Osteocyte (in vitro differentiated cells): Measurements from ENCODE around the gene PLA1A. TPM values are rescaled to one million over a fixed set of nuclear protein-coding genes. Genes with fewer than 3 reads are reported as not detected.

ENCODE experiments used
- DNase-seq: peaks from one replicate; pipeline ENCODE4 v3.0.0; 2021; ENCODE audit warnings: mixed read lengths; ENCODE audit not compliant: unreplicated experiment; ENCODE audit errors: extremely low spot score
- H3K27ac Mint-ChIP-seq: one replicate; pipeline ENCODE4 v1.8.0; 2021; ENCODE audit warnings: mild to moderate bottlenecking, mixed read lengths; ENCODE audit not compliant: unreplicated experiment
- H3K27me3 Mint-ChIP-seq: one replicate; pipeline ENCODE4 v1.8.0; 2021; ENCODE audit warnings: mixed read lengths; ENCODE audit not compliant: unreplicated experiment
- H3K36me3 Mint-ChIP-seq: one replicate; pipeline ENCODE4 v1.8.0; 2021; ENCODE audit warnings: mixed read lengths; ENCODE audit not compliant: unreplicated experiment
- H3K4me1 Mint-ChIP-seq: one replicate; pipeline ENCODE4 v1.8.0; 2021; ENCODE audit warnings: mixed read lengths; ENCODE audit not compliant: unreplicated experiment
- H3K4me3 Mint-ChIP-seq: one replicate; pipeline ENCODE4 v1.8.0; 2021; ENCODE audit warnings: mild to moderate bottlenecking, moderate library complexity, mixed read lengths; ENCODE audit not compliant: unreplicated experiment
- H3K9me3 Mint-ChIP-seq: one replicate; pipeline ENCODE4 v1.8.0; 2021; ENCODE audit warnings: mixed read lengths; ENCODE audit not compliant: unreplicated experiment
- CTCF ChIP-seq: fragments of 200-600 bp; sonication (generic); IDR thresholded peaks from 2 replicates; pipeline ENCODE4 v1.5.0; 2021; ENCODE audit warnings: antibody characterized with exemption, mild to moderate bottlenecking, moderate library complexity
- total RNA-seq: library from RNA; stranded (reverse); gene quantifications from 2 replicates; pipeline ENCODE4 v1.2.1, GENCODE V29; 2021

The PLA1A gene
- total RNA-seq, 1 donor from 2014 or later: 0.86 TPM

DNA sequence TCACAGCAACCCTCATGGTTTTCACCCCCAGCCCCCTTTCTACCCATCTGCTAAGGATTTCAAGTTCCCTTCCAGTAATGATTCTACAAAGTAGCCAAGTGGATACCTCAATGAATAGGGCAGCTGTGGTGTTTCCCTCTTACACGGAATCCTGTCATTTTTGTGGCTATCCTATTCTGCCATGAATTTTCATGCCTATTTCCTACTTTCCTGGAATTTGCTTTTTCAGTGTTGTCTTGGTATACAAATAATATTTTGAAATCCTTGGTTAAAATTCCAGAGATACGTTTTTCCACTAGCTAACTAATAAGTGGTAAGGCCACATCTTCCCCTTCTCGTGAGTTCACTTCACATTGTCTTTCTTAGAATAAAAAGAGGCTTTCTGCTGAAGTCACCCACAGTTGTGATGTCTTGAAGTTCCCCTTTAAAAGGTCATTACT, 10.9 kb upstream of the PLA1A start:
- no peak overlapping the region for H3K4me3 Mint-ChIP-seq
- no peak for DNase-seq
- H3K36me3 Mint-ChIP-seq: no peaks in the 10 kb centered on the region
- H3K9me3 Mint-ChIP-seq: no peaks in the 10 kb centered on the region
- no peak overlapping the region for H3K27ac Mint-ChIP-seq
- H3K27me3 Mint-ChIP-seq: peaks cover 2% of the 10 kb centered on the region
- H3K4me1 Mint-ChIP-seq: no peaks in the 10 kb centered on the region
- no peak for TF ChIP-seq CTCF

DNA sequence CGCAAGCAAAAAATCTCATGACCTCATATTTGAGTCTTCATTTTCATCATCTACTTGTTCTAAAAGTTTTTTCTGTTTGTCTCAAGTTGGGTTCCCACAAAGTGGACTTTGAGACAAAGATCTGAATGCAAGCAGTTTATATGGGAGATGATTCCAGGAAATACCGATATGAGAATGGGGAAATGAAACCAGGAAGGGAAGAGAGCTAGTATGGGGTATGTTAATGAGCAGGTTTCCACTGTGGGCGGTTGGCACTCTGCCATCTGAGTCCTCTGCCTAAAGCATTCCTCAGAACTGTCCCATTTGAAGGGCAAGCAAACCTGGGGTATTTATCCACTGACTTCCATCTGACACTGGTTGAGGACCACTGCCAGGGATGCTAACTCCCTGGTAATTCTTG, 9.6 kb upstream of the PLA1A start:
- peaks cover 2% of the 10 kb centered on the region for H3K27me3 Mint-ChIP-seq
- H3K9me3 Mint-ChIP-seq: no peaks in the 10 kb centered on the region

GRCh38 chr3:119589102-119589773, 8.4 kb upstream of the PLA1A start:
- Mint-ChIP-seq H3K27me3 (peaks cover 2% of the 10 kb centered on the region), H3K36me3 (no peaks in the 10 kb centered on the region), H3K27ac (no peak overlapping the region), H3K9me3 (no peaks in the 10 kb centered on the region), H3K4me1 (no peaks in the 10 kb centered on the region), H3K4me3 (no peak overlapping the region)
- DNase-seq: no peak
- TF ChIP-seq CTCF: no peak

More for the DNA sequence above, 9.6 kb upstream of the PLA1A start:
- H3K27ac Mint-ChIP-seq: no peak overlapping the region
- H3K4me3 Mint-ChIP-seq: no peak overlapping the region
- H3K36me3 Mint-ChIP-seq: no peaks in the 10 kb centered on the region
- TF ChIP-seq CTCF: no peak
- H3K4me1 Mint-ChIP-seq: no peaks in the 10 kb centered on the region
- DNase-seq: no peak

- no peak overlapping the region for H3K4me3 Mint-ChIP-seq
- H3K27me3 Mint-ChIP-seq: peaks cover 2% of the 10 kb centered on the region
- DNase-seq: no peak
- no peaks in the 10 kb centered on the region for H3K9me3 Mint-ChIP-seq
- peaks cover 2% of the 10 kb centered on the region for H3K4me1 Mint-ChIP-seq
- no peak overlapping the region for H3K27ac Mint-ChIP-seq
- H3K36me3 Mint-ChIP-seq: no peaks in the 10 kb centered on the region
- no peak for TF ChIP-seq CTCF
Observed at GRCh38 chr3:119590706-119591105, 7.0 kb upstream of the PLA1A start.

DNA sequence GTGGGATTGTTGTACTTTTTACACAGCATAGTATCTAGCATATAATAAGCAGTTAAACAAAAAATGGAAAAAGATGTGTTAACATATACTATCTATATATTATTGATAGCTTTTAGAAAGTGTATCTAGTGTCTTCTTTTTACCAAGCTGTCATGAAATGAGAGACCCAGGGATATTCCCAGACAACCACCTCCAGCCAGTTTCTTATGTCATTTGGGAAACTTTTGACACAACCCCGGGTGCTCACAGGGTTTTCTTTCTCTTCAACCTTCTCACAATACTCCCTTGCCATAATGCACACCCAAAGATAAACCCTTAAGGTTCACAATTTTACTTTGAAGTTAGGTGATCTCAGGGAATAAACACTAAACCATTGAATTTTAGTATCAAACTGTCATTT, 4.8 kb upstream of the PLA1A start:
- Mint-ChIP-seq H3K4me3 (no peak overlapping the region), H3K27me3 (peaks cover 2% of the 10 kb centered on the region), H3K9me3 (no peaks in the 10 kb centered on the region), H3K36me3 (no peaks in the 10 kb centered on the region), H3K27ac (no peak overlapping the region), H3K4me1 (peaks cover 19% of the 10 kb centered on the region)
- no peak for DNase-seq
- no peak for TF ChIP-seq CTCF
